LoVo (cell line): ENCODE data around the gene SERINC3.

Experiments used
- DNase-seq: peaks from one replicate; pipeline ENCODE4 v3.0.0-alpha.2; 2016; ENCODE audit warnings: low spot score

Gene SERINC3

GRCh38 chr20:44464514-44464913 is 57.4 kb downstream of the SERINC3 start:
- DNase-seq, result no peak

DNA sequence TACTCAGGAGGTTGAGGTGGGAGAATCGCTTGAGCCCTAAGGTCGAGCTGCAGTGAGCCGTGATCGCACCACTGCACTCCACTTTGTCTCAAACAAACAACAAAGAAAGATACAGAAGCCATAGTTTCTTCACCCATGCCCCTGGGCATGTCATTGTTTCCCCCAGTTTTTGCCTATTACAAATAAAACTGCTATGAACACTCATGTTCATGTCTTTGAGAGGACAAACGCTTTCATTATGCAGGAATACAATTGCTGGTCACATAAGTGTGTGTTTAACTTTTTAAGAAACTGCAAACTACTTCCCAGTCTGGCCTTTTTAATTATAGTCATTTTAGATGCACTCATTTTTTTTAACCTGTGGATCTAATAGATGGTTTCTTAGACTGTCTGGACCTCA is 58.4 kb downstream of the SERINC3 start:
- no peak for DNase-seq

- no peak for DNase-seq
Measured at GRCh38 chr20:44461803-44462174, 60.1 kb downstream of the SERINC3 start.

DNA sequence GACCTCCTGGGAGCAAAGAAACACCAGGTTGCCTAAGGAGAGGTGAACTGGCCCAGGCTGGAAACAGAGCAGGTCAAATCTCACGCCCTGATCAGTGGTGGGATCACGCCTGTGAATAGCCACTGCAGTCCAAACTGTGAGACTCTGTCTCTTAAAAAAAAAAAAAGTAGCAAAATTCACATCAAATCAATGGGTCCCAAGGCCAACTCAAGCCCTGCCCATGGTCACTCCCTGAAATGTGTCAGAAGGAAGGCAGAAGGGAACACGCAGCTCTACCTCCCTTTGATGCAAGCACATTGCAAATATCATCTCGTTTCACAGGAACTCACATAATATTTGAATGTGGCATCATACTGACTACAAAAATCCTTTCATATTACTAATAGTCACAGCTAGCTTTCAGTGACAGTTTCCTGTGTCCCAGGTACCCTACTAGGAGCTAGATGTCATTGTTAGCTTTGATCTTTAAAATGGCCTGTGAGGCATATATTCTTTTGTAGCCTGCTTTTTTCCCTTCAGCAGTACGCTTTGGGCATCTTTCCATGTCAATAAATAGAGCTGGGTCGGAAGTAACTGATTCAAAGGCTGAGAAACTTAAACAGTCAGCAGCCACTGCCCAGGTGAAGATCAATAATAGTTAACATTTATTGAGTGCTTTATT is 60.6 kb downstream of the SERINC3 start:
- no peak for DNase-seq

GRCh38 chr20:44460795-44461141 is 61.1 kb downstream of the SERINC3 start:
- DNase-seq, result peak; percentile 52

DNA sequence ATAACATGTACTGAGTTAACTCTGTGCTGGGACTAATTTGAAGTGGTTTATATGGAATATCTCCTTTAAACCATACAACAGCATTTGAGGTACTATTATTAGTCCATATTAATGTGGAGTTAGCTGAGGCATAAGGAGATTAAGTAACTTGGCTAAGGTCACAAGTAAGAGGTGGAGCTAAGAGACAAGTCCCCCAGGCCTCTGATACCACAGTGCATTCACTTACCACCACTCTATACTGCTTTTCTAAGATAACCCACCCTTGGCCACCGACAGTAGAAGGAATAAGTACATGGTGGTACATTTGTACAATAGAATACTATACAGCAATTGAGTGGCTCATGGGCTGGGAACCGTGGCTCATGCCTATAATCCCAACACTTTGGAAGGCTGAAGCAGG is 62.6 kb downstream of the SERINC3 start:
- DNase-seq, result no peak

DNA sequence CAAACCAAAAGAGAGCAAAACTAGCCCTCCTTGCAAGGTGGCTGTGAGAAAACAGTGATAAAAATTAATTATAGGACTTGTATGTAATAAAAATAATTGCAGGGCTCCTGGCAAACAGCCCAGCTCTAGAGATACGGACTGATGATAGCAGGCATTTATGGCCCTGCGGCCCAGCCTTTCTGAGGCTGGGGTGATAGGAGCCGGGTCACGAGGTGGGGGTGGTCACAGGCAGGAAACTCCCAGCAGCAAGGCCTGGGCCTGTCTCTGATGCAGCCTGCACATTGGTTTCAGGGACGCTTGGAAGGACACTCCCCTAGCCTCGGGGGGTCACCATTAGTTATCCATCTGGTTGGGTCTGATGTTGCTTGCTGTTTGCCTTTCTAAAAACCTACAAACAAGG is 64.9 kb downstream of the SERINC3 start:
- peak; percentile 35 for DNase-seq

- DNase-seq, result no peak
Measured at GRCh38 chr20:44456611-44457010, 65.3 kb downstream of the SERINC3 start.

DNA sequence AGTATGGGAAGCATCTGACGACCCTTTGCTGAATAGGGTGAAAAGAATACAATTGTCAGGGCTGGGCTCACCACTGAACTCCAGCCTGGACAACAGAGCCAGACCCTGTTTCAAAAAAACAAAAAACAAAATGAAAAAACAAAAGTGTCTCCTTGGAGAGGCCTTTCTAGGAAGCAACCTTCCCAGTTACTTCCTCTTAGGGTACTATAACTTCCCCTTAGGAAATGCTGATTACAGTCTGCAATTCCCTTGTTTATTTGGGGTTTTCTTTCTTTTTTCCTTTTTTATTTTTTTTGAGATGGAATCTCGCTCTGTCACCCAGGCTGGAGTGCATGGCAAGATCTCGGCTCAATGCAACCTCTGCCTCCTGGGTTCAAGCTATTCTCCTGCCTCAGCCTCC is 66.7 kb downstream of the SERINC3 start:
- no peak for DNase-seq

DNA sequence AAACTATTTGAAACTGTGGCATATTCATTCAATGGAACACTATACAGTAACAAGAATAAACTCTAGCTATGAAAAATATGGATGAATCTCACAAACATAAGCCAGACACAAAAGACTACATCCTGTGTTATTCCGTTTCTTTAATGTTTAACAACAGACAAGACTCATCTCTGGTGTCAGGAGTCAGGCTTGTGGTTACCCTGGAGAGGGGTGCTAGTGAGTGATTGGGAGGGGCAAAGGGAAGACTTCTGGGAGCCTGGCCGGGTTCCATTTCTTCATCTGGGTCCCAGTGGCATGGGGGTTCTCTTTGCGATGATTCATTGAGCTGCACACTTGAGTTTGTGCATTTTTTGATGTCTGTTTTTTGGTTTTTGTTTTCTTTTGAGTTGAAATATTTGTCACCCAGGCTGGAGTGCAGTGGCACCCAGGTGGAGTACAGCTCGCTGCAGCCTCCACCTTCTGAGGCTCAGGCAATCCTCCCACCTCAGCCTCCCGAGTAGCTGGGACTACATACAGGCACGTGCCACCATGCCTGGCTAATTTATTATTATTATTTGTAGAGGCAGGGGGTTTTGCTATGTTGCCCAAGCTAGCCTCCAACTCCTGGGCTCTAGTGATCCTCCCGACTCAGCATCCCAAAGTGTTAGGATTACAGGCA is 67.4 kb downstream of the SERINC3 start:
- no peak for DNase-seq

DNA sequence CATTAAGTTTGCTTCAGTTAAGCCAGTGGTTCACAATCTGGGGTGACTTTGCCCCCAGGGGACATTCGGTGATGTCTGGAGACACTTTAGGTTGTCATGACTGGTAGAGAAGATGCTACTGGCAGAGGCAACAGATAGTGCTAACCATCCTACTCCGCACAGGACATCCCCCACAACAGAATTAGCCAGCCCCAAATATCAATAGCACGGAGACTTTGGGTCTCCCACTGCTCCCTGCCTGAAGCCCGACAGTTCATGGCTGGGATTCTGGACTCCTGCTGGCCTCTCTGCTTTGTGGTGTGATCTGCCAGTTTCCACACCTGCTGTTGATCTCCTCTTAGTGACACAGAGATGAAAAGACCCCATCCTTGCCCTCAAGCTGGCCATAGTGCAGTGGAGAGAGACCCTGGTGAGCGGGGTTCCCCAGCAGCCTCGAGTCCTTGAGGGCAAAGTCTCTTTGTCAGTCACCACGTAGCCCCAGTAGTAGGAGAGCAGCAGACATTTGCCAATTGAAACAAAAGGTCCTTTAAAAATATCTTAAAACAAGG is 70.9 kb downstream of the SERINC3 start:
- DNase-seq, result no peak

GRCh38 chr20:44450281-44450889 is 71.5 kb downstream of the SERINC3 start:
- DNase-seq, result no peak

- no peak for DNase-seq
Measured at GRCh38 chr20:44449864-44450263, 72.0 kb downstream of the SERINC3 start.

- no peak for DNase-seq
Measured at GRCh38 chr20:44448753-44449546, 72.9 kb downstream of the SERINC3 start.

- DNase-seq, result no peak
Measured at GRCh38 chr20:44447827-44448419, 73.9 kb downstream of the SERINC3 start.
